Neuronal stem cell (in vitro differentiated cells): ENCODE data around the gene MRM1.

ENCODE experiments used
- DNase-seq: peaks from one replicate; pipeline ENCODE4 v3.0.0-alpha.2; 2013; ENCODE audit warnings: low spot score
- H2AFZ ChIP-seq: one replicate; pipeline ENCODE4 v1.6.1; 2013; ENCODE audit warnings: mild to moderate bottlenecking, low read length, inconsistent platforms
- H2AK5ac ChIP-seq: 2 replicates; pipeline ENCODE4 v1.6.1; 2013; ENCODE audit warnings: low read depth, mild to moderate bottlenecking, inconsistent platforms, low read length, moderate library complexity, mixed read lengths
- H2BK120ac ChIP-seq: 2 replicates; pipeline ENCODE4 v1.6.1; 2013; ENCODE audit warnings: low read depth, mild to moderate bottlenecking, inconsistent platforms, low read length, moderate library complexity, mixed read lengths
- H2BK12ac ChIP-seq: one replicate; pipeline ENCODE4 v1.6.1; 2013; ENCODE audit warnings: low read length, inconsistent platforms
- H2BK15ac ChIP-seq: 2 replicates; pipeline ENCODE4 v1.6.1; 2013; ENCODE audit warnings: mild to moderate bottlenecking, low read length, inconsistent platforms, mixed read lengths
- H2BK5ac ChIP-seq: one replicate; pipeline ENCODE4 v1.6.1; 2013; ENCODE audit warnings: inconsistent platforms, mild to moderate bottlenecking, low read length, moderate library complexity
- H3K14ac ChIP-seq: one replicate; pipeline ENCODE4 v1.6.1; 2013; ENCODE audit warnings: low read length, inconsistent platforms
- H3K18ac ChIP-seq: 2 replicates; pipeline ENCODE4 v1.6.1; 2013; ENCODE audit warnings: low read length, inconsistent platforms
- H3K23ac ChIP-seq: 2 replicates; pipeline ENCODE4 v1.6.1; 2013; ENCODE audit warnings: low read depth, mild to moderate bottlenecking, mixed read lengths, low read length, inconsistent platforms; ENCODE audit not compliant: poor library complexity
- H3K27ac ChIP-seq: replicated peaks from 3 replicates; pipeline ENCODE4 v1.5.1; 2013; ENCODE audit warnings: low read length, inconsistent platforms
- H3K27me3 ChIP-seq, 3 experiments: 2 replicates each; pipeline ENCODE4 v1.6.1; 2013; ENCODE audit warnings: low read length in 3 of 3, mild to moderate bottlenecking in 2 of 3, inconsistent platforms in 1 of 3, low read depth in 1 of 3, mixed read lengths in 1 of 3, moderate library complexity in 1 of 3; ENCODE audit not compliant: control insufficient read depth in 3 of 3, insufficient read depth in 3 of 3
- H3K36me3 ChIP-seq, 2 donors: replicated peaks in 1 of 2; 2 replicates each; pipeline ENCODE4 v1.6.1; 2013; ENCODE audit warnings: low read length in 2 of 2; ENCODE audit not compliant: control insufficient read depth in 2 of 2, insufficient read depth in 2 of 2
- H3K4ac ChIP-seq: 2 replicates; pipeline ENCODE4 v1.6.1; 2013; ENCODE audit warnings: inconsistent platforms, mild to moderate bottlenecking, low read length, moderate library complexity
- H3K4me1 ChIP-seq, 2 donors: 1 replicate in 1 of 2; 2 replicates in 1 of 2; pipeline ENCODE4 v1.6.1; 2013; ENCODE audit warnings: low read length in 2 of 2, low read depth in 1 of 2; ENCODE audit not compliant: control insufficient read depth in 2 of 2, insufficient read depth in 1 of 2
- H3K4me2 ChIP-seq: one replicate; pipeline ENCODE4 v1.6.1; 2013; ENCODE audit warnings: mild to moderate bottlenecking, low read length, inconsistent platforms; ENCODE audit not compliant: insufficient read depth, poor library complexity, severe bottlenecking
- H3K4me3 ChIP-seq, 2 donors: 2 replicates each; pipeline ENCODE4 v1.5.1; 2013; ENCODE audit warnings: low read length in 2 of 2, mild to moderate bottlenecking in 2 of 2, inconsistent platforms in 1 of 2, moderate library complexity in 1 of 2
- H3K79me1 ChIP-seq: one replicate; pipeline ENCODE4 v1.6.1; 2013; ENCODE audit warnings: low read depth, mild to moderate bottlenecking, inconsistent platforms, low read length, moderate library complexity
- H3K9ac ChIP-seq: one replicate; pipeline ENCODE4 v1.6.1; 2013; ENCODE audit warnings: mild to moderate bottlenecking, low read depth, low read length, inconsistent platforms; ENCODE audit not compliant: poor library complexity
- H3K9me3 ChIP-seq, 2 donors: replicated peaks in 1 of 2; 2 replicates each; pipeline versions ENCODE3 to v1.6.1; 2013; ENCODE audit warnings: low read length in 2 of 2, mild to moderate bottlenecking in 2 of 2, inconsistent platforms in 1 of 2, low read depth in 1 of 2, mixed read lengths in 1 of 2, moderate library complexity in 1 of 2; ENCODE audit not compliant: control insufficient read depth in 2 of 2, insufficient read depth in 1 of 2
- H4K8ac ChIP-seq: one replicate; pipeline ENCODE4 v1.6.1; 2013; ENCODE audit warnings: low read depth, mild to moderate bottlenecking, inconsistent platforms, low read length, moderate library complexity
- H4K91ac ChIP-seq: one replicate; pipeline ENCODE4 v1.6.1; 2013; ENCODE audit warnings: low read length, low read depth, mild to moderate bottlenecking, inconsistent platforms; ENCODE audit not compliant: poor library complexity
- WGBS, 2 donors: extraction: QIAGEN DNeasy Blood & Tissue Kit; methylation state at CpG; one replicate each; pipeline ENCODE4 v1.1.7; 2013; ENCODE audit warnings: missing lambda C conversion rate in 2 of 2, mixed read lengths in 1 of 2; ENCODE audit not compliant: insufficient read length in 2 of 2, insufficient replicate concordance in 1 of 2; ENCODE audit errors: extremely low coverage in 2 of 2; 5-methylcytosine and 5-hydroxymethylcytosine counted together

MRM1 gene

GRCh38 chr17:36576793-36577192 is 24.6 kb upstream of the MRM1 start:
- no peak for DNase-seq

GRCh38 chr17:36578671-36579070 is 22.7 kb upstream of the MRM1 start:
- H2BK120ac ChIP-seq: no peak overlapping the region
- no peaks in the 10 kb centered on the region for H3K9me3 ChIP-seq
- peaks cover 16 to 83% of the 10 kb centered on the region in 2 donors for H3K36me3 ChIP-seq
- H3K14ac ChIP-seq: no peak overlapping the region
- no peak overlapping the region for H2BK12ac ChIP-seq
- no peak for DNase-seq
- H4K91ac ChIP-seq: no peak overlapping the region
- H3K27ac ChIP-seq: no peak overlapping the region
- no peaks in the 10 kb centered on the region for H3K4me1 ChIP-seq
- peaks cover 8% of the 10 kb centered on the region for H3K79me1 ChIP-seq
- H4K8ac ChIP-seq: no peak overlapping the region
- no peaks in the 10 kb centered on the region for H3K27me3 ChIP-seq
- no peak overlapping the region for H2BK5ac ChIP-seq
- H3K4me3 ChIP-seq: no peak overlapping the region
- H3K23ac ChIP-seq: no peak overlapping the region
- H3K9ac ChIP-seq: no peak overlapping the region
- H3K4me2 ChIP-seq: no peak overlapping the region
- no CpG with 5 or more reads among the region's 2 CpGs for WGBS, 2 donors
- no peak overlapping the region for H3K18ac ChIP-seq
- no peak overlapping the region for H2BK15ac ChIP-seq
- H2AFZ ChIP-seq: no peak overlapping the region
- H3K4ac ChIP-seq: no peak overlapping the region
- H2AK5ac ChIP-seq: no peak overlapping the region

More at GRCh38 chr17:36576793-36577192, 24.6 kb upstream of the MRM1 start:
- Histone ChIP-seq H3K27ac (no peak overlapping the region), H3K4me3 (no peak overlapping the region), H3K79me1 (peaks cover 8% of the 10 kb centered on the region), H3K4me1 (no peaks in the 10 kb centered on the region), H2BK120ac (no peak overlapping the region), H2BK12ac (no peak overlapping the region), H3K9ac (no peak overlapping the region), H3K14ac (no peak overlapping the region), H4K8ac (no peak overlapping the region), H3K18ac (no peak overlapping the region), H4K91ac (no peak overlapping the region), H3K4ac (no peak overlapping the region), H3K9me3 (peaks cover 0 to 3% of the 10 kb centered on the region in 2 donors), H3K4me2 (no peak overlapping the region), H2BK15ac (no peak overlapping the region), H2BK5ac (no peak overlapping the region), H3K23ac (no peak overlapping the region), H2AFZ (no peak overlapping the region), H2AK5ac (no peak overlapping the region), H3K27me3 (no peaks in the 10 kb centered on the region), H3K36me3 (peaks cover 19 to 84% of the 10 kb centered on the region in 2 donors)
- no CpG with 5 or more reads among the region's 2 CpGs for WGBS, 2 donors

- Histone ChIP-seq H3K4ac (no peak overlapping the region), H3K27ac (no peak overlapping the region), H2BK12ac (no peak overlapping the region), H3K27me3 (no peaks in the 10 kb centered on the region), H3K23ac (no peak overlapping the region), H2BK15ac (no peak overlapping the region), H2BK5ac (no peak overlapping the region), H3K14ac (no peak overlapping the region), H3K79me1 (no peaks in the 10 kb centered on the region), H2BK120ac (no peak overlapping the region), H4K91ac (no peak overlapping the region), H3K4me2 (no peak overlapping the region), H3K4me1 (no peaks in the 10 kb centered on the region), H3K9me3 (no peaks in the 10 kb centered on the region), H4K8ac (no peak overlapping the region), H3K9ac (no peak overlapping the region), H2AFZ (no peak overlapping the region), H3K4me3 (no peak overlapping the region), H3K18ac (no peak overlapping the region), H3K36me3 (peaks cover 26 to 93% of the 10 kb centered on the region in 2 donors), H2AK5ac (no peak overlapping the region)
- DNase-seq: no peak
- no CpG with 5 or more reads among the region's 1 CpG for WGBS, 2 donors
Measured at GRCh38 chr17:36583787-36584186, 17.6 kb upstream of the MRM1 start.

- no CpG with 5 or more reads among the region's 2 CpGs for whole genome bisulfite sequencing, 2 donors
- Histone ChIP-seq H2BK12ac (no peak overlapping the region), H3K36me3 (peaks cover 18 to 94% of the 10 kb centered on the region in 2 donors)
Measured at GRCh38 chr17:36586138-36586537, 15.2 kb upstream of the MRM1 start.

More at GRCh38 chr17:36586138-36586537, 15.2 kb upstream of the MRM1 start:
- H4K8ac ChIP-seq: no peak overlapping the region
- no peak overlapping the region for H3K4me2 ChIP-seq
- H3K18ac ChIP-seq: no peak overlapping the region
- no peak overlapping the region for H2AFZ ChIP-seq
- no peaks in the 10 kb centered on the region for H3K27me3 ChIP-seq
- H2BK120ac ChIP-seq: no peak overlapping the region
- no peak overlapping the region for H3K14ac ChIP-seq
- DNase-seq: no peak
- H3K27ac ChIP-seq: no peak overlapping the region
- no peak overlapping the region for H2AK5ac ChIP-seq
- no peak overlapping the region for H2BK15ac ChIP-seq
- no peak overlapping the region for H3K23ac ChIP-seq
- H3K4me1 ChIP-seq: peaks cover 0 to 1% of the 10 kb centered on the region in 2 donors
- H2BK5ac ChIP-seq: no peak overlapping the region
- no peak overlapping the region for H4K91ac ChIP-seq
- no peak overlapping the region for H3K9ac ChIP-seq
- H3K9me3 ChIP-seq: no peaks in the 10 kb centered on the region
- H3K4ac ChIP-seq: no peak overlapping the region
- H3K4me3 ChIP-seq: no peak overlapping the region
- H3K79me1 ChIP-seq: no peaks in the 10 kb centered on the region
